Activated B cell treated with CpG ODN at 0.5 μM for 24 hours (primary cell): ENCODE measurements around the gene IL1RAPL1. TPM values are rescaled to one million over a fixed set of nuclear protein-coding genes. Genes with fewer than 3 reads are reported as not detected.

Experiments used
- ATAC-seq: fragments of 200-7000 bp; cut with Tn5 transposase; one replicate; pipeline ENCODE4 v1.10.0; 2021; ENCODE audit warnings: low read depth, mild to moderate bottlenecking, moderate library complexity
- CTCF ChIA-PET: fragments of 350-600 bp; sonication (Branson Sonifier 250); formaldehyde crosslinking; loops from one replicate; lab custom pipeline; 2021; ENCODE audit warnings: antibody characterized with exemption; lab: Charles Lee
- POLR2A ChIA-PET: fragments of 350-600 bp; sonication (Branson Sonifier 250); formaldehyde crosslinking; loops from one replicate; lab custom pipeline; 2021; ENCODE audit warnings: antibody characterized with exemption; lab: Charles Lee
- DNase-seq: peaks from one replicate; pipeline ENCODE4 v3.0.0; 2022
- H3K27ac Mint-ChIP-seq: one replicate; pipeline ENCODE4 v1.8.0; 2020; ENCODE audit warnings: mixed read lengths
- H3K27me3 Mint-ChIP-seq: one replicate; pipeline ENCODE4 v1.8.0; 2021; ENCODE audit warnings: mixed read lengths
- H3K36me3 Mint-ChIP-seq: one replicate; pipeline ENCODE4 v1.8.0; 2021; ENCODE audit warnings: low read depth, mixed read lengths
- H3K4me1 Mint-ChIP-seq: one replicate; pipeline ENCODE4 v1.8.0; 2021; ENCODE audit warnings: mixed read lengths
- H3K4me3 Mint-ChIP-seq: one replicate; pipeline ENCODE4 v1.8.0; 2020; ENCODE audit warnings: mild to moderate bottlenecking, mixed read lengths
- H3K9me3 Mint-ChIP-seq: one replicate; pipeline ENCODE4 v1.8.0; 2020; ENCODE audit warnings: mixed read lengths
- intact Hi-C: fragments of 100-400 bp; cut with micrococcal nuclease; formaldehyde crosslinking; loops from one replicate; pipeline ENCODE4 v1.15.1; 2024
- total RNA-seq: library from RNA; stranded (reverse); gene quantifications from 2 replicates; pipeline ENCODE4 v1.2.3, GENCODE V29; 2022
- TF ChIP-seq, protein P1 (sequence below): fragments of 200-600 bp; IDR thresholded peaks from one replicate; pipeline ENCODE4 v1.8.0; 2022; ENCODE audit warnings: antibody characterized with exemption, mild to moderate bottlenecking

Gene IL1RAPL1
- total RNA-seq, 1 donor from 2014 or later, result not detected

DNA sequence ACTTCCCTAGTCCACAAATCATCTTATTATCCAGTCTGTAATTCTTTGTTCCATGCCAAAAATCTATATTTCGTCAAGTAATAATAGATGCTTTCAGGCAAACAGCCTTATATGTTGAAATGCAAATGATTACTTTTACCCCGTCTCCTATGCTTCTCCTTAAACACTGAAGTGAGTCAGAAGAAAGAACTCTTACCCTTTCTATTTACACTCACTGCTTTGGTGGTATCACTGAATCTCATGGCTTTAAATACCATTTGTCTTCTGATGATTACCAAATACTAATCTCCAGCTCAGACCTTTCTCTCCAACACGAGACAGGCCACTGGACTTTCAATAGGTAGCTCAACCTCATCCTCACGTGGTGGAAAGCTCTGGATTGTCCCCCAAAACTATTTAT, 558.1 kb downstream of the IL1RAPL1 start:
- Mint-ChIP-seq H3K36me3 (no peaks in the 10 kb centered on the region), H3K9me3 (peaks cover 1% of the 10 kb centered on the region), H3K4me3 (no peak overlapping the region), H3K4me1 (no peaks in the 10 kb centered on the region), H3K27me3 (no peaks in the 10 kb centered on the region), H3K27ac (no peak overlapping the region)
- ATAC-seq, result no peak
- DNase-seq, result no peak
- POLR2A ChIA-PET, result no interaction called here
- TF ChIP-seq, protein P1, sequence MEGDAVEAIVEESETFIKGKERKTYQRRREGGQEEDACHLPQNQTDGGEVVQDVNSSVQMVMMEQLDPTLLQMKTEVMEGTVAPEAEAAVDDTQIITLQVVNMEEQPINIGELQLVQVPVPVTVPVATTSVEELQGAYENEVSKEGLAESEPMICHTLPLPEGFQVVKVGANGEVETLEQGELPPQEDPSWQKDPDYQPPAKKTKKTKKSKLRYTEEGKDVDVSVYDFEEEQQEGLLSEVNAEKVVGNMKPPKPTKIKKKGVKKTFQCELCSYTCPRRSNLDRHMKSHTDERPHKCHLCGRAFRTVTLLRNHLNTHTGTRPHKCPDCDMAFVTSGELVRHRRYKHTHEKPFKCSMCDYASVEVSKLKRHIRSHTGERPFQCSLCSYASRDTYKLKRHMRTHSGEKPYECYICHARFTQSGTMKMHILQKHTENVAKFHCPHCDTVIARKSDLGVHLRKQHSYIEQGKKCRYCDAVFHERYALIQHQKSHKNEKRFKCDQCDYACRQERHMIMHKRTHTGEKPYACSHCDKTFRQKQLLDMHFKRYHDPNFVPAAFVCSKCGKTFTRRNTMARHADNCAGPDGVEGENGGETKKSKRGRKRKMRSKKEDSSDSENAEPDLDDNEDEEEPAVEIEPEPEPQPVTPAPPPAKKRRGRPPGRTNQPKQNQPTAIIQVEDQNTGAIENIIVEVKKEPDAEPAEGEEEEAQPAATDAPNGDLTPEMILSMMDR, result no peak
- CTCF ChIA-PET, result no interaction called here
- intact Hi-C loops, result no loop called here

DNA sequence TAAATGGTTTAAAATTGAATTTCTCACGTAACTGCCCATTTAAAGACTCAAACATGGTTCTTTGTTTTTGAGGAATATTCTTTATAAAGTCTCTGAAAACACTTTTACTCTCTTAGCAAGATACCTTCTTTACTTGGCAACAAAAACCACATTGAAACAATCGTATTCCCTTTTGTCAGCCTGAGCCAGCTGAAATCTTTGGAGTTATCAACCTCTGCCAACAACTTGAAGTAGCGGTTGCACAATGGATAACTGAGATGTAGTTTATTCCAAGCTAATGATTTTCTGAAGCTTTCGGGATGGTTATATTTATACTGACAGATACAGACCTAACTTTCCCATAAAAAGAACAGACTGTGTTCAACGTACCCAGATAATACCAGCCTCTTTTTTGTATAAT, 561.3 kb downstream of the IL1RAPL1 start:
- H3K4me1 Mint-ChIP-seq, result no peaks in the 10 kb centered on the region
- H3K36me3 Mint-ChIP-seq, result no peaks in the 10 kb centered on the region
- ChIA-PET CTCF (no interaction called here), POLR2A (no interaction called here)
- intact Hi-C loops, result no loop called here
- TF ChIP-seq, protein P1, result no peak
- no peak overlapping the region for H3K4me3 Mint-ChIP-seq
- no peak overlapping the region for H3K27ac Mint-ChIP-seq
- no peak for ATAC-seq
- DNase-seq, result no peak
- no peaks in the 10 kb centered on the region for H3K27me3 Mint-ChIP-seq
- H3K9me3 Mint-ChIP-seq, result no peaks in the 10 kb centered on the region

DNA sequence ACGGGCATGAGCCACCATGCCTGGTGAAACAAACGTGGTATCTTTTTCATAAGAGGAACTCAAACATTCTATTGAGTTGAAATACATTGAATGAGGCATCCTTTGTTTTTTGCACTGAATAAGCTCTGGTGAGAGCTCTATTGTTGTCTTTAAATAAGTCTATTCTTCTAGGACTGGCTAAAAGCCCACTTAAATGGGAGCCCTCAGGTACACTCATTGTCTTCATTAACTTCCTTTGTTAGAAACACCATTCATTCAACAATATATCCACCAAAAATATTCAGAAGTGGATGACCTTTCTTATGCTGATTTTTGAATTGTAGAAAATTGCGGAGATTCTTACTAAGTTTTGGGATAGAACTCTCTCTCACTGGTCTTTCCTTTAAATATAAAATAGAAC, 568.0 kb downstream of the IL1RAPL1 start:
- no peak overlapping the region for H3K4me3 Mint-ChIP-seq
- DNase-seq (no peak), ATAC-seq (no peak)
- no peaks in the 10 kb centered on the region for H3K36me3 Mint-ChIP-seq
- POLR2A ChIA-PET, result no interaction called here
- TF ChIP-seq, protein P1, result no peak
- H3K9me3 Mint-ChIP-seq, result no peaks in the 10 kb centered on the region
- CTCF ChIA-PET, result no interaction called here
- H3K27ac Mint-ChIP-seq, result no peak overlapping the region
- intact Hi-C loops, result no loop called here
- no peaks in the 10 kb centered on the region for H3K27me3 Mint-ChIP-seq
- H3K4me1 Mint-ChIP-seq, result no peaks in the 10 kb centered on the region

DNA sequence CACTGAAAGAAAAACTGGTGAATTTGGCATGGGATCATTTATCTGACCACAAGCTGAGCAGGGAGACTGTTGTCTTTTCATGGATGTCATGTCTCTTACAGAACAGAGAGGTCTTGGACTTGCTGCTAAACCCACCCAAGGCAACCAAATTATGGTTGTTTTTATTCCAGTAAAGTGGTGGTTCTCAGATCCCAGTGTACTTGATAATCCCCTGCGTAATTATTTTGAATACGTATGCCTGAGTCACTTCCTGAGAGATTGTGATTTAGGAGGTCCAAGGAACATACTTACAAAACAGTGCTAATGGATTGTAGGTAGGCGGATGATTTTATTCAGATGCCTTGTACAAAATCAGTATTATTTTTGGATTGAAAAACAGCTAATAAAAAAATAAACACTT, 585.6 kb downstream of the IL1RAPL1 start:
- TF ChIP-seq, protein P1, result no peak
- ATAC-seq (no peak), DNase-seq (no peak)
- no peak overlapping the region for H3K4me3 Mint-ChIP-seq
- CTCF ChIA-PET, result no interaction called here
- H3K27ac Mint-ChIP-seq, result no peak overlapping the region
- no peaks in the 10 kb centered on the region for H3K27me3 Mint-ChIP-seq
- H3K4me1 Mint-ChIP-seq, result no peaks in the 10 kb centered on the region
- H3K9me3 Mint-ChIP-seq, result no peaks in the 10 kb centered on the region
- no peaks in the 10 kb centered on the region for H3K36me3 Mint-ChIP-seq
- POLR2A ChIA-PET, result no interaction called here
- intact Hi-C loops, result no loop called here

- Mint-ChIP-seq H3K36me3 (no peaks in the 10 kb centered on the region), H3K27me3 (no peaks in the 10 kb centered on the region), H3K4me1 (no peaks in the 10 kb centered on the region), H3K9me3 (no peaks in the 10 kb centered on the region), H3K4me3 (no peak overlapping the region), H3K27ac (no peak overlapping the region)
- TF ChIP-seq, protein P1, result no peak
- ATAC-seq, result no peak
- POLR2A ChIA-PET, result no interaction called here
- intact Hi-C loops, result no loop called here
- CTCF ChIA-PET, result no interaction called here
- DNase-seq, result no peak
Measured at GRCh38 chrX:29187264-29187663, 600.0 kb downstream of the IL1RAPL1 start.
